Measurements from ENCODE around the gene STAB1.
A peak's percentile ranks its signal among the peaks of the same experiment; 100 is the strongest.
"Not testable (repeated sequence)": the region's sequence is repeated elsewhere in the genome, so short reads cannot be mapped to it uniquely, and the experiment has no call there.

STAB1 gene

DNA sequence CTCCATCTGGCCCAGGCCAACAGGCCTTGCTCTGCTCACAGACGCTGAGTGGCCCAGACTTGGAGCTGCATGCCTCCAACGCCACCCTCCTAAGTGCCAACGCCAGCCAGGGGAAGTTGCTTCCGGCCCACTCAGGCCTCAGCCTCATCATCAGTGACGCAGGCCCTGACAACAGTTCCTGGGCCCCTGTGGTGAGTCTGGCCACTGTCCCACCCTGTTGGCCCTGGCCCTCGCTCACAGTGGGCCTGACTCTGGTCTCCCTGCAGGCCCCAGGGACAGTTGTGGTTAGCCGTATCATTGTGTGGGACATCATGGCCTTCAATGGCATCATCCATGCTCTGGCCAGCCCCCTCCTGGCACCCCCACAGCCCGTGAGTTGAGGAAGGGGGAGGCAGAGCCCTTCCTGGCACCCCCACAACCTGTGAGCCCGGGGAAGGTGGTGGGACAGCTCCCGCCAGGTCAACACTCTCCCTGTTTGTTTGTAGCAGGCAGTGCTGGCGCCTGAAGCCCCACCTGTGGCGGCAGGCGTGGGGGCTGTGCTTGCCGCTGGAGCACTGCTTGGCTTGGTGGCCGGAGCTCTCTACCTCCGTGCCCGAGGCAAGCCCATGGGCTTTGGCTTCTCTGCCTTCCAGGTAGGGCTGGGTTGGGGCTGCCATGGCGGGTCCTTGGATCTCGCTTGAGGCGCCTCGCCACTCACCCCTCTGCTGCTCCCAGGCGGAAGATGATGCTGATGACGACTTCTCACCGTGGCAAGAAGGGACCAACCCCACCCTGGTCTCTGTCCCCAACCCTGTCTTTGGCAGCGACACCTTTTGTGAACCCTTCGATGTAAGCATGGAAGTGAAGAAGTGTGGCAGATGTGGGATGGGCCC, 28.5 kb downstream of the STAB1 start:
- DNase-seq (ENCODE audit: low spot score): no peak

DNA sequence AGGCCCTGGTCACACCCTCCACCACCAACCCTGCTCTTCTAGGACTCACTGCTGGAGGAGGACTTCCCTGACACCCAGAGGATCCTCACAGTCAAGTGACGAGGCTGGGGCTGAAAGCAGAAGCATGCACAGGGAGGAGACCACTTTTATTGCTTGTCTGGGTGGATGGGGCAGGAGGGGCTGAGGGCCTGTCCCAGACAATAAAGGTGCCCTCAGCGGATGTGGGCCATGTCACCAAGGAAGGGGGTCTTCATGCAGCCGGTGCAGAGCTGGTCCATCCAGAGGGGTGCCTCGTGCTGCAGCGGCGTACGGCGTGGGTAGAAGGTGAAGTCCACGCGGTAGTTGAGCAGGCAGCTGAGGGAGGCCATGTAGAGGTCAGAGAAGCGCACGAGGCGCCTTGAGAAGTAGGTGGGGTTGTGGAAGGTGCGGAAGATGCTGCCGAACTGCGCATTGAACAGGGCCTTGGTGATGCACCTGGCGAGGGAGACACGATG, 29.2 kb downstream of the STAB1 start:
- DNase-seq (ENCODE audit: low spot score): no peak

DNA sequence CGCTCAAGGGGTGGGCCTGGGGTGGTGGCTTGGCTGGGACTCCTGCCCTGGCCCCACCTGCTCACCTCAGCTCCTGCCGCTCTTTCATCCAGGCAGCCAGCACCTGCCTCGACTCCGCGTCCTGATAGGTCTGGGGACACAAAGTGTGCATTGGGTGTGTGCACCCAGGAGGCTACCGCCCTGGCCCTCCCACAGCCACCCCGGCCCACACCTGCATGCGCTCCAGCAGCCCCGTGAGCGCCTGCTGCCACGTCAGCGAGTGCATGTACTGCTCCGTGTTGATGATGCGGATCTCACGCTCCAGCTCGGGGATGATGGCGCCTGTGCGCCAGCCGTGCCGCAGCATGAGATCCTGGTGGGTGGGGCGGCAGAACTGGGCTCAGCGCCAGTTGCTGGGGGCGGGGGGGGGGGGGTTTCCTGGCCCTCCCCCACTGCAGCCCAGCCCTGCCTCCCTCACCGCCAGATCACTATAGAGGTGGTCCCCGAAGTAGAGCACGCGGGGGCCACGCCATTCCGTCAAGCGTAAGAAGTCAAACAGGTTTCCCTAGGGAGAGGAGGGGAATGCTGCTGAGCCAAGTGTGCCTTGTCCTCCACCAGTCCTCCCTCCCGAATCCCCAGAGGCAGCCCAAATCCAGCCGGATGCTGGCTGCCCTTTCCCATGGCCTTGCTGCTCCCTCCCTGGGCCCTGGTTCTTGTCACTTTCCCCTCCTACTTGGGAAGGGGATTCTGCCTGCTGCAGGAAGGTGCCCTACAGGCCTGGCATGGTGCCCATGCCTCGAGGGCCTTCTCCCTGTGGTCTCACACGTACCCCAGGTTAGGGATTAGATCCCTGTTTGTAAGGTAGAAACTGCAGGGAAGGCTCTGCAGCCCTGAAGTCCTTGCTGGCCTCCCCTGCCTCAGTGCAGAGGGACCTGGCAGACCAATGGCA, 29.9 kb downstream of the STAB1 start:
- DNase-seq (ENCODE audit: low spot score): no peak

DNA sequence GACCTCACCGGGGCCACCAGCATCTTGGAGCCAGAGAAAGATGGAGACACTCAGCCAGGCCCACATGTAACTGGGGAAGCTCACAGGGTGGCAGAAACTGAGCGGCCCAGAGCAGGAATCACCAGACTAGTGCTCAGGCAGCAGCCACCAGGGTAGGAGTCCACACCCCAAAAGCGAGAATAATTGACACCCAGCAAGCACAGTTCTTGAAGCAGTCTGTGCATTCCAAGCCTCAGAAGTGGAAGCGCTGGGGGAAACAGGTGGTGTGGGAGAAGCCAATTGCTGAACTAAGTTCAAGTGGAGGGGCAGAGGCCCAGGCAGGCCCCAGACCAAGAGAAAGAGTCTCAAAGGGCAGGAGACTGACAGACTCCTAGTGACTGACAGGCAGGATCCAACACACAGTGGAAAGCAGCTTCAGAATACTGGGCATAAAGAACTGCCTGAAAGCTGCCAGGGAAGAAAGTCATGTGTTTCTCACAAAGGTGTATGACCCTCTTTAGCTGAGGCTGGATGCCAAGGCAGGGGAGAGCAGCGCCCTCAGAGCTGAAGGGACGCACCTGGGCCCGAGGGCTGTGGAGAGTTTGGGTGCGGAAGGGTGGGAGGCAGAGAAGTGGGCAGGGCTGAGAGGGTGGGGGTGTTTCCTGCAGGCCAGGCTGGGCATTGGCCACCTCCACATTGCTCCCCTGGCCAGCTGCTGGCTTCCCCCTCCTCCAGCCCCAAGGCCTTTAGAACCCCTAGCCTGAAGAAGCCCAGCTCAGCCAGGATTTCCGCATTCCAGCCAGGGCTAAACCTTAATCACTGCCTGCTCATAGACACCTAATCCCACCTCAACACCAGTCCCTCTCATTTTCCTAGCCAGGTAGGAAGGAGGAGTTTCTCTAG, 30.8 kb downstream of the STAB1 start:
- DNase-seq (ENCODE audit: low spot score): no peak

DNA sequence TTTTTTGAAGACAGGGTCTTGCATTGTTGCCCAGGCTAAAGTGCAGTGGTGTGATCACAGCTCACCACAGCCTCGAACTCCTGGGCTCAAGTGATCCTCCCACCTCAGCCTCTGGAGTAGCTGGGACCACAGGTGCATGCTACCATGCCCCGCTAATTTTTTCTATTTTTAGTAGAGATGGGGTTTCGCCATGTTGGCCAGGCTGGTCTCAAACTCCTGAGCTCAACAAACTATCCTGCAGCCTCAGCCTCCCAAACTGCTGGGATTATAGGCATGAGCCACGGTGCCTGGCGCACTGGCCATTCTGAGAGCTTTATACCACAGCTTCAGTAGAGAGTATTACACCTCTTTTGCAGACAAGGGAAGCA, 31.5 kb downstream of the STAB1 start:
- not testable (repeated sequence) for DNase-seq (ENCODE audit: low spot score)

DNA sequence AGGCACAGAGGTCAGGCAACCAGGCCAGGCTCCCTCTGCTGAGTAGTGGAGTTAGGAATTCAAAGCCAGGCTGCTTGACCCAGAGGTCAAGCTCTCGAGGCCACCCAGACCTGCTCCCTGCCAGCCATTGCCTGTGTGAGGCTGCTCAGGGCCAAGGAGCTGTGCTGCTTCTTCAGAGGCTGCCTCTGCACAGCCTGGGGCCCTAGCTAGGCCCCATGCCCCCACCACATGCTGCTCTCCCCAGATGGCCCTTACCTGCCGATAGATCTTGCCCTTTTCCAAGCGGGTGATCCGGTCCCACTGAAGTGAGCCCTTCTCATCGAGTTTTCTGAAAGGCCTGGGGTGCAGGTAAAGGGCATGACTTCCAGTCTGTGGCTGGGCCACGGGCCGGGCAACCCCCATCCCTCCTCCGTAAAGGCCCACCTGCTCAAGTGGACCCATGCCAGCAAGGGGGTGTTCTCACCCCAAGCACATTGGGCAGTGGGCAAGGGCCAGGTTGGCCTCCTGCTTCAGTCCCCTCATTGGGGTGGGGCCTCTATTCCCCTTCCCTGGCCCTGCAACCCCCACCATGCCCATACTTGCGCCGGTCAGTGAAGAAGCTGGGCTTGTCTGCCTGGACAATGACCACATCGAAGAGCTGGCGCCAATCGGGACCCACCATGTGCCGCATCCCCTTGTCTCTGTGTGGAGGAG, 32.0 kb downstream of the STAB1 start:
- DNase-seq (ENCODE audit: low spot score): no peak

DNA sequence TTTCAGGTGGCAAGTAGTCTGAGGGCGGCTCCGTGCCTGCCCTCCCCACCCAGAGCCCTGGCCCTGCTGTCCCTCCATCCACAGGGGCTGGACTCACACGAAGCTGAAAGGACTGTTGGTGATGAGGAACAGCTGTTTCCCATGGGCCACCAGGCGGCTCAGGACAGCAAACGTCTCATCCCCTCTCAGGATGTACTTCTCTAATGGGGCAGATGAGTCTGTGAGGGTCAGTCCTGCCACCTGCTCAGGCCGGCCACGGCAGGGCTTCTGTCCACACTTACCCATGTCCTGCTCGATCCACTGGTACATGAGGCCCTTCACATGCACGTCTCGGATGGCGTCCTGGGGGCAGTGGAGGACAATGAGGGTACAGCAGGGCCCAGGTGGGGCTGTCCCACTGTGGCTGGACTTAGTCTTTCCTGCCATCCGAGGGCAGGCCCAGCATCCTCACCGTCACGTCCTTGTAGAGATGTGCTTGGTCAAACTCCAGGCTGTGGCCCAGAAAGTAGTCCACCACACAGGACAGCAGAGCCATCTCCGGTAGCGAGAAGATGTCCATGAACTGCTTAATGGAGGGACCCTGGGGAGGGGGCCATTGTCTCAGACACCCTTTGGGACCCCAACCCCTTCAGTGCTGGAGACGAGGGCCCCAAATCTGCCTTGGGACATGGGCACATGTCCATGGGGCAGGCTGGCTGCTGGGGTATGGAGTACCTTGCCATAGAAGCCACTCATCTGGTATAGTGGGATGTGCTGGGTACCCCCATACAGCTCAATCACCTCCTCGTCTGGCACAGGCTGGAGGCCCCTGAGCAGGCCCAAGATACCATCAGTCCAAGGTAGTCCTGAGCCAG, 32.8 kb downstream of the STAB1 start:
- no peak for DNase-seq (ENCODE audit: low spot score)

DNA sequence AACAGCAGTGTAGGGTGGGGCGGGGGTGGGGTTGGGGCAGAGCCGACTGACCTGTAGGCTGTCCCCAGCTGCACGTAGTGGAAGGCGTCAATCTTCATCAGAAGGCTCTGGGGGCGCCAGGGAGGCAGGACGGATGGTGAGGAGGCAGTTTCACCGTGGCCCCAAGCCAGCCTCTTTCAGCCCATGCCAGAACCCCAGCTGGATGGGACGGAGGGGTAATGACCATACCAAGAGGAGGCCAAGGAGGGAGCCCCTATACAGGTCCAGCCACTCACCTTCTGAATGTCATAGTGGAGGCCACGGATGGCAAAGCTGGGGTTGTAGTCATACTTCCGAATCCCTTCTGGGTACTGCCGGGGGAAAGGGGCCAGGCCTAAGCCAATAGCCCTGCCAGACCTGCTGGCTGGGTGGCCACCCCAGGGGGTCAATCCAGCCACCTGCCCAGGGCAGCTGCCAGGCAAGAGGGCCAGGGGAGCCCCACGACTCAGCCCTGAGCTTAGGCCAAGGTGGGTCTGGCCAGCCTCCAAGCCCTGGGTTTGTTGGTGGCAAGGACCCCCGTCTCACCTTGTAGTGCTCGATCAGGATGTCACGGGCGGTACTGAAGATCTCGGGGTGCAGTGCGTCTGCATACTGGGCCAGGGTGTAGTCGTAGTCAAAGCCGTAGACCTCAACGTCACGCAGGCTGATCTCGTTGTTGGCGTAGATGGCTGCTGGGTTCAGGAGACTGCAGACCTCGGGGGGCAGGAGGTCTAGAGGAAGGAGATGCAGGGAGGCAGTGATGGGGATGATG, 33.6 kb downstream of the STAB1 start:
- no peak for DNase-seq (ENCODE audit: low spot score)

DNA sequence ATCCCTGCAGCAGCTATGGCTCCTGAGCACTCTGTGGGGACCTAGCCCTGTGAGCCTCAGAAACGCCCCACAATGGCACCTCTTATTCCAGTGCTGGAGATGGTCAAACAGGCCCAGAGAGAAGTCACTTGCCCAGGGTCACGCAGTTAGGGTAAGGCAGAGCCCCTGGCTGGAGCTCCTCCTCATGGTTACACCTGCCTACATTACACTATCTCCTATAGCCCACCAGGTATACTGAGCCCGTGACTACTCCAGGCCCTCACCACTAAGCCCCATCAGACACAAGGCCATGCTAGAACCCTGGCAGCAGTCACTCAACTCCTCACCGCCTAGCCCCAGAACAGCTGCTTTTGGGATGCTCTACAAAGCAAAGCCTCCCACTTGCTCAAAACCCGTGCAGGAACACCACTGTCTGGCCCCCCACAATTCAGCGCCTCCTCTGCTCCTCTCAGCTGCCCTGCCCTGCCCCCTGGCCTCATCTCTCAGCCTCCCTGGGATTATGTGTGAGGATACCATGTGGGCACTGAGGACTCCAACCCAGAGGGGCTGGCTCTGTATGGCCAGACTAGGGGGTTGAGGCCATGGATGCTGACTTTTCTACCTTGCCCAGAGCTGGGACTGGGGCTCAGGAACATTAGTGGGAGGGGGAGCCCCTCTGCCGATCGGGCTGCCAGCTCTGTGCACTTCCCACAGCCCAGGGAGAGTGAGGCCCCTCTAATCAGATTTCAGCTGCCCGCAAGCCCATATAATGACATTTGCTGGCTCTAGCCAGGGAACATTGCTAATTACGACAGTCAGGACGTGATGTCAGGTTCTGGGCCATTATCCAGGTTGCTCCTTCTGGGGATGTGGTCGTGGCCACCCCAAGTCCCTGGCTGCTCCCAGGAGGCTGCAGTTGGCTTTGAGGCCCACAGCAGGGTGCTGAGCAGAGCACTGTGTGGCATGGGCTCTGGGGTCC, 34.5 kb downstream of the STAB1 start:
- DNase-seq (ENCODE audit: low spot score): no peak

DNA sequence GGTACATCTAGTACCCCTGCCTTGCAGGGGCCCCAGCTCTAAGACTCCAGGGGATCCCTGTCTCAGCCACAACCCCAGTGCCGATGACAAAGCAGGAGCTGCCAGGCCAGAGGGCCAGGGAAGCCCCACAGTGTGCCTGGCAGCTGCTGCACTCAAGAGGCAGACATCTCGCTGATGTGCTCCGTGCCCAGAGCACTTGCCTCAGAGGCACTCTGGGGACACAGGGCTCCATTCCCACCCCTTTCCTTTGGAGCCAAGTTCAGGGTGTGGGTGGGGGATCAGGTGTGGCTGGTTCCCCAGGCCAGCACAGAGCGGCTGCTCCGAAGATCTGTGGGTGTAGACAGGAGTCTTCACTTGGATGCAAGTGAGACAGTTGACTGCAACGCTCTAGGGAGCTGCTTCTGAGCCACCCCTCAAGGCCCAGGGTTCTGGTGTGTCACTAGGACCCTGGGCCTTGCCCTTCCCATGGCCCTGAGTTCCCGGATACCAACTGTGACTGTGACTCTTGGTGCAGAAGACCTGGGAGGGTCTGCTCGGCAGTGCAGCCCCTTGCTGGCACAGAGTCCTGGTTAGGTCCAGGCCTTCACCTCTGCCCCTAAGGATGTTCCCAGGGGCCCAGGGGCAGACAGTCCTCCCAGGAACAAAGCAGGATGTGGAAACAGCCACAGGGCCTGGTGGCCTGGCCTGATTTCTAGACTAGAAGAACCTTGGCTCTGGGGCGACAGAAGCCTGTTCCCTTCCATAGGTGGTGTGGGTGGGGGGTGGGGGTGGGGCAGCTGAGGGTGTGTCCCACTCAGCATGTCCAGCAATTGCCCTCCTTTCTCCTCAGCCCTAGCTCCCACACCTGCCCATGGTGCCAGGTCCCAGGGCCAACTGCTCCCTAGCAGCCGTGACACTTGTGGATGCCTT, 36.0 kb downstream of the STAB1 start:
- DNase-seq (ENCODE audit: low spot score): peak; percentile 7

DNA sequence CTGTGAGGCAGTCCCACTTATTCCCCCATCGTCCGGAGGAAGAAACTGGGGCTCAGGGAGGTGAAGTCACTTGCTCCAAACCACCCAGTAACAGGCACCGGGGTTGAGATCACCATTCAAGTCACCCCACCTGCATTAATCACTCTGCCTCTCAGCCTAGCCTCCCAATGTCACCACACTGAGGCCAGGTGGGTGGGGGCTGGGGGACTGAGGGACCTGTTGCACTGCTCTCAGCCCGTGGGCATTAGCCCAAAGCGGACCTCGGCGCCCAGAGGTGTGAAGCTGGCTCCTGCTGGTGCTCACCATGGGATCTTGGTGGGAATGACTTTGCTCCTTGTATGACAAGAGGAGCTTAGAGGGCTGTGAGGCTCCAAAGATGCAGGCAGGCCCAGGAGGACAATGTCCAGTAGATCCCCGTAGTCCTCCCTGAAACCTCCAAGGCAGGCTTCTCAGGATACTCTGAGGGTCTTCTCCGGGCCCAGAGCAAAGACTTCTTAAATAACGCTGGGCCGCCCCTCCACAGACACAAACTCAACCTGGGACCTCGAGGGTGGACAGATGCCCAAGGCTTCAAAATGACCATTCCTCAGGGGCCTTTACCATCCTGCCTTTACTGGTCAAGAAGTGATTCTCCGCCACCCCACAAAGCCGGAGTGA, 36.9 kb downstream of the STAB1 start:
- DNase-seq (ENCODE audit: low spot score): peak; percentile 10

DNA sequence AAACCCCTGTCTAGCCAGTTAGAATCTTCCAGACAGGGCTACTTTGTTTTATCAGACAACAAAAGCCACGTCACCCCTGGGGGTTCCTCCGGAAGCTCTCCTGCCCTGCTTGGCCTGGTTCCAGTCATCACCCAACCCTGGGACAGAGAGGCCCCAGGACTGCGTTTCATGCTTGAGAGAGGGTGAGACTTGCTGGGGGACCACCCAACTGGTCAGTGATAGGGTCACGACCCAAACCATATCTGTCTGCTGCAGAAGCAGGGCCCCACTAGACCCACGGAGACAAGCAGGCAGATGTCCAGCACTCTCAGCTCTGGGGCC, 37.3 kb downstream of the STAB1 start:
- DNase-seq (ENCODE audit: low spot score): peak; percentile 29

DNA sequence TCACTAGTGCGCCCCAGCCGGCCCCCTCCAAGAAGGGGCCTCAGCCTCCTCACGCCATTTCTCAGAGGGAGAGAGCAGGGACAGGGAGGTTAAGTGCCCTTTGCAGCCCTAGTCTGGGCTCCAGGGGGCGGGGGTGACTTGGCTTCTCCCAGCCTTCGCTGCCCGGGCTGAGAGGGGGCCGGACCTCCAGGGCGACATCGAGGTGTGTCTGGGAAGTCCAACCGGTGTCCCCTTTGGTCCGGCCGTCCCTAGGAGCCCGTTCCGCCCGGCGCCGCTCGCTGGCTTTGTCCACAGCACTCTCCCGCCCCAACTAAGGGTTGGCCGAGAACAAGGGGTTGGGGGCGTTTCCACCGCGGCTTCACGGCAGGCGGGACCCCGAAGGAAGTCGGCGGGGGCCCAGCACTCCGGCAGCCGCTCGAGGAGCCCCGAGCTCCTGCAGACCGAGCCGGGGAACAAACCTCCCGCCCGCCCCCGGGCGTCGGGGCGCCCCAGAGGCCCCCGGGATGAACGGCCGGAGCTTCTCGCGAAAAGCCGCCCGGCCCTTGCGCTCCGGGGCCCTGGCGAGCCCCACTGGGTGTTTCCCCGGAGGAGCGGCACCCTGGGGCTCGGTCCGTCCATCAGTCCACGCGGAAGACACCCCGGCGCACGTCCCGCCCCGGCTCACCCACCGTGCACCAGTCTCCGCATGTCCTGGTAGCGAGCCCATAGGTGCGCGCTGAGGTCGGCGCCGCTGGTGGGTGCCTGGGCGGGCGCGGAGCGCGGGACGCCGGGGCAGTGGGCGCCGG, 37.9 kb downstream of the STAB1 start:
- peak; percentile 68 for DNase-seq (ENCODE audit: low spot score)

DNA sequence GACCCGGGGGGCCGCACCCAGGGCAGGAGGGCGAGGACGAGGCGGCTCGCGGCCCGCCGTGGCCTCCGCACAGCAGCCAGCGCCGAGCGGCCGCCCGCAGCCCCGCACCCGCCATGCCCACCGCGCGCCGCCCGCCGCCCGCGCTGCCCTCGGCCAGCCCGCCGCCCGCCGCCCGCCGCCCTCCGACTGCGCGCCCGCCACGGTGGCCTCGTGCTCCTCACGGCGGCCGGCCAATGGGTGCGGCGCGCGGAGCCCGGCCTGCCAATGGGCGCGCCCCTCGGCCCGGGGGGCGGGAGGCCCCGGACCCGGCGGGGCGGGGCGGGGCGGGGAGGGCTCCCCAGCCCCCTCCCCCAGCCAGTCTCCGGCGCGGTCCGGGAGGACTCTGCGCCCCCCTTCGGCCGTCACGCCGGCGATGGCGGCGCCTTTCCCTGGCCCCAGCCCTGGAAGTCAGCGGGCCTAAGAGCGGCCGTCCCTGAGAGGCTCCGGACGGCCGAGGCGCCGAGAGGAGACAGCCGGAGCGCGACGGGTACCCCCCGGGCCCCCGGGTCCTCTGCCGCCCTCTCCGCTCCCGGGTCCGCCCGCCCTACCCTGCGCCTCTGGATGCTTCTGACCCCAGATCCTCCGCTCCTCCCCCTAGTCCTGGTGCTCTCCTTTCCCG, 38.6 kb downstream of the STAB1 start, which contains the start of gene NT5DC2:
Gene NT5DC2, minus strand, starts transcription at position 235 of the 658 bp plus-strand sequence. Its CDS starts 120 bp downstream, at position 115.
- DNase-seq (ENCODE audit: low spot score): peak; percentile 96
